ENCODE data around the gene NEAT1.
A peak's percentile ranks its signal among the peaks of the same experiment; 100 is the strongest.

The NEAT1 gene

DNA sequence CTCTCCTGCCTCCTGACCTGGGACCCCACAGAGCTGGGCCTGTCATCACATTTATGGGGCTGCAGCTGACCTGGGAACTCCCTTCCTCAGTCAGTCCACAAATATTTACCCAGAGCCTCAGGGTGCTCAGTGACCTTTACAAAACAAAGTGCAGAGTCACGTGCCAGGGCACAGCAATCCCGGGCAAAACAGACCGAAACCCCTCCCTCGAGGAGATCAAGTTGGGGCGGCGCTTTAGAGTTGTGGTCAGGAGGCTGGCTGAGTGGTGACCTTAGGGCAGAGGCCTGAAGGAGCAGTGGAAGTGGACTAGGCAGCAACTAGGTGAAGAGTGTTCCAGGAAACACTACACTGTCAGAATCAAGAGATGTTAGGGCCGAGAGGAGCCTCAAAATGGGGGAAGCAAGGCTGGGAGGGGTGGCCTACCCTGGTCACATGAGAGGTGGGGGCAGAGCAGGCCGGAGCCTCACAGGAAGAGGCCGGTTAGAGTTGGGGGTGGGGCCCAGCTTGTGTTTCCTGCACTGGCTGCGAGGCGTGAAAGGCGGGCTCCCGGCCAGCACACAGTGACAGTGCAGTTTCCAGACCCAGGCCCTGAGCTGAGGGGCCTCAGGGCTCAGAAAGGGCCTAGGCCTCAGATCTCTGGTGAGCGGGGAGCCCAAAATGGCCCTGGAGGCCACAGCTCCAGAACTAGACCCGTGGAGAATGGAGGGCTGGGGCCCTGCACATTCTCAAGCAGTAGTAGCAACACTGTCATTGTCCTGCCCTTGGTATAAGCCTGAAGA lies 3.7 kb upstream of the NEAT1 start:
- H3K9me3 Mint-ChIP-seq = no peaks in the 10 kb centered on the region
- H3K4me1 Mint-ChIP-seq = peaks cover 49% of the 10 kb centered on the region
- H3K36me3 Mint-ChIP-seq = peaks cover 19% of the 10 kb centered on the region
- peak; percentile 95 for DNase-seq
- CTCF ChIA-PET = interaction anchor here (1.5 to 10.4 kb wide), 7 partner anchors 9 to 87 kb away, joined by 3 to 146 read pairs (median 16); no protein-coding TSS in a partner anchor
- H3K27ac Mint-ChIP-seq = peak overlapping the region; percentile 97
- H3K4me3 Mint-ChIP-seq = peak overlapping the region; percentile 87
- peaks cover 20% of the 10 kb centered on the region for H3K27me3 Mint-ChIP-seq

DNA sequence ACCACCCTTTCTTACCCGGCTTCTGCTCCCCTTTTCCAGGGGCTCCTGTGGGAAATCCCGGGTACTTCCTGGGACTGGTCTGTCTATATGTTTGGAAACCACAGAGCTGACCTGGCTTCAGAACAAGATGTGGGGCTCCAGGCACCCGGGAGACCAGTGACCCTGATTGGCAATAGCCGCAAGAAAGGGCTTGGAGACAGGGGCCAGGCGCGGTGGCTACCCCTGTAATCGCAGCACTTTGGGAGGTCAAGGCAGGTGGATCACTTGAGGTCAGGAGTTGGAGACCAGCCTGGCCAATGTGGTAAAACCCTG lies 3.2 kb upstream of the NEAT1 start:
- Mint-ChIP-seq H3K27me3 (peaks cover 21% of the 10 kb centered on the region), H3K36me3 (peaks cover 24% of the 10 kb centered on the region), H3K4me3 (peak overlapping the region; percentile 87), H3K9me3 (no peaks in the 10 kb centered on the region), H3K4me1 (peaks cover 49% of the 10 kb centered on the region), H3K27ac (peak overlapping the region; percentile 97)
- DNase-seq = peak; percentile 38
- CTCF ChIA-PET = interaction anchor here (0.8 to 10.4 kb wide), 8 partner anchors 9 to 87 kb away, joined by 3 to 146 read pairs (median 20); partner anchors contain the start of gene MALAT1

DNA sequence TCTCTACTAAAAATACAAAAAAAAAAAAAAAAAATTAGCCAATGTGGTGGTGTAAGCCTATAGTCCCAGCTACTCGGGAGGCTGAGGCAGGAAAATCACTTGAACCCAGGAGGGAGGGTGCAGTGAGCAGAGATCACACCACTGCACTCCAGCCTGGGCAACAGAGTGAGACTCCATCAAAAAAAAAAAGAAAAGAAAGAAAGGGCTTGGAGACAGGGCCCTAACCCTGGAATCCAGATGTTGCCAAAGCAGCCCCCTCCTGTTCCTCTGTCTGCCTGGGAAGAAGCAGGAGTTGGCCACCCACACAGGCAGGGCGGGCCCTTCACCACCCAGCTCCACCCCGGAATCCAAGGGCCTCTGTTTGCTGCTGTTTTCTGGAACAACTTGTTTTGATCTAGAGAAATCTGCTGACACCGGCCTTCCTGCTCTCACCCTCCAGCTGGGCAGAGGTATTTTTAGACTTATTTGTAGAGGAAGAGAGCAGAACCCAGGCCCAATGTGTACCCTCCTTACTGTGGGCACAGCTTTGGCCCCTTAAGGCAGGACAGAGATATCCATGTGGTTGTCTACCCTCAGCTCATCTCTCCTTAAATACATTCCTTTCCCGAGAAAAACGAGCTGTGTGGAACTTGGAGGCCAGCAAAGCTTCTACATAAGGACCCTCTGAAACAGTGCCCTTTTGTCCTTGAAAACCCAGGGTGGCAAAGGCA lies 2.7 kb upstream of the NEAT1 start:
- no peaks in the 10 kb centered on the region for H3K9me3 Mint-ChIP-seq
- peak overlapping the region; percentile 87 for H3K4me3 Mint-ChIP-seq
- H3K4me1 Mint-ChIP-seq = peaks cover 47% of the 10 kb centered on the region
- peak; percentile 85 for DNase-seq
- H3K36me3 Mint-ChIP-seq = peaks cover 29% of the 10 kb centered on the region
- H3K27me3 Mint-ChIP-seq = peaks cover 22% of the 10 kb centered on the region
- H3K27ac Mint-ChIP-seq = peak overlapping the region; percentile 97
- CTCF ChIA-PET = interaction anchor here (0.8 to 10.4 kb wide), 9 partner anchors 8 to 86 kb away, joined by 3 to 146 read pairs (median 5); partner anchors contain the start of gene MALAT1

DNA sequence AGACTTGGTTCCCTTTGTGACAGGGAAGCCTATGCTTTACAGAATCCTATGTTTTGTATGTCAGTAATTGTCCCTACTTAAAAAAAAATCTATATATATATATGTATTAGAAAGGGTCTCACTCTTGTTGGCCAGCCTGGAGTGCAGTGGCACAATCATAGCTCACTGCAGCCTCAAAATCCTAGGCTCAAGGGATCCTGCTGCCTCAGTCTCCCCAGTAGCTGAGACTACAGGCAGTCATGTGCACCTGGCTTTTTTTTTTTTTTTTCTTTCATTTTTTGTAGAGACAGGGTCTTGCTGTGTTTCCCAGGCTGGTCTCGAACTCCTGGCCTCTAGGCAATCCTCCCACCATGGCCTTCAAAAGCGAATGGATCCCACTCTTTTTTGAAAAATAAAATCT lies 2.1 kb upstream of the NEAT1 start:
- H3K4me1 Mint-ChIP-seq = peaks cover 46% of the 10 kb centered on the region
- peaks cover 35% of the 10 kb centered on the region for H3K36me3 Mint-ChIP-seq
- peaks cover 27% of the 10 kb centered on the region for H3K27me3 Mint-ChIP-seq
- CTCF ChIA-PET = interaction anchor here (1.1 to 10.4 kb wide), 6 partner anchors 10 to 86 kb away, joined by 3 to 146 read pairs (median 44); partner anchors contain the start of gene MALAT1
- DNase-seq = peak; percentile 21
- H3K27ac Mint-ChIP-seq = peak overlapping the region; percentile 97
- no peaks in the 10 kb centered on the region for H3K9me3 Mint-ChIP-seq
- peak overlapping the region; percentile 87 for H3K4me3 Mint-ChIP-seq

DNA sequence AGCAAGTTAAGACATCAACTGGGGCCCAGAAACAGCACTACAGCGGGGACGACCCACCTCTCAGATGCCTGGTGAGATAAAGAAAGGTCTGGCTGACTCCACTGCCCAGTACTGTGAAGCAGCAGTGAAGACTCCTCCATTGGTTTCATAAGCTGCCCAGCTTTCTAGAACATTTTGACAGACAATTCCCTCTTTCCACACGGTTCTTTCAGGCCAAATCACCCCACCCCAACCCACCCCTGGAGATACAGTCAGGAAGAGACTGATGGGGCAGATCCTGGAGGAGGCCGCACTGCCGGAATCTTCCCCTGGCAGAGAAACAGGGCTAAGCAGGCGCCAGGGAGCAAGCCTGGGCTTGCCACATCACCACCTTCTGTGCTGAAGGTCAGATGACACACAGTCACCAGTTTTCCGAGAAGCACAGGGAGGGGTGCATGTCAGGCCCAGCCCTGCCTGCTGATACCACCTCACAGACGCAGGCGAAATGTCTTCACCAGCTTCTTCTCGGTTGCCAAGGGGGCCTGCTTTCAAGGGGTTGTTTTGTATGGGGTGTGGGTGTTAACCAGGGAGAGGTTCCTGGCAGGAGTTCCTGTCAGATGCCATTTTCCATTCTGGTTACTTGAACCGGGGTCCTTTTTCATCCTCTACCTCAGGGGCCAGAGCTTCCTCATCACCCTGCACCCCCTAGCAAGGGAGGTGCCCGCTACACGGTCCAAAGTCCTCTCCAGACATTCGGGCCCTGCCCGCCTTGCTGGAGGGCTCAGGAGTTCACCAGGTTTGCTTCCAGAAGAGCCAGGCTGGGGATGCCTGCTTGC lies 1.4 kb upstream of the NEAT1 start:
- peaks cover 41% of the 10 kb centered on the region for H3K4me1 Mint-ChIP-seq

DNA sequence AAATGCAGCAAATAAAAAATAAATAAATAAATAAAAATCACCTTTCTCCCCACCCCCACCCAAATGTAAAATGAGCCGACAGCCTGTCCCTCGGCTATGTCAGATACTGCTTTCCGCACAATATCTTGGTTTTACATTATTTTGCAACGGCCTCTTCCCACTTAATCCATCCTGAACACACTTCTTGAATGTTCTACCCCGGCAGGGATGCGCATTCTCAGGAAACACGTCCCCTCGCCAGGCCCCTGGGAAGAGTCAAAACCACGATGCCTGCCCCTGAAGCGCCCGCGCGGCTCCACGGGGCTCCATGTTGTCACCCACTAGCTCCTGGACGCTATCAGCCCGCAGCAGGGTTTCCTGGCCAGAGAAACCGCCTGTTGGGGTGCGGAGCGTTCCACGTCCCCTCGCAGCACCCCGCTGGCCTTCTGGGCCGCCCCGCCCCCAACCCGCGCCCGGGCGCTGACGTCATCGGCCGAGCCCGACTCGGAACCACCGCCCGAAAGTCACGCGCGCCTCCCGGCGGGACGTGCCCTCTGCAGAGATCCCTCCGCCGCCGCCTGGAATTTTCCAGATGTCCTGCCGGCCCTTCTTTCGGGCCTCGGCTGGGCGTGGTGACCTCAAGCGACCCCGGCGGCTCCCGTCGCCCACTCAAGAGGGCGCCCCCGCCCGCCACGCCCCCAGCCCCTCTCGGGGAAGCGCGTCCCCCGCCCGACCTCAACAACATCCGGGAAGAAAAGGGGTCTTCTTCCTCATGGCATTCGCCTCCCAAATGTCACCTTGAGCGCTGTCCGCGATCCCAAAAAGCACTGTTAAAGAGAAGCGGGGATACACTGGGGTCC lies 585 bp upstream of the NEAT1 start:
- CTCF ChIA-PET = interaction anchor here (1.0 to 10.4 kb wide), 5 partner anchors 47 to 84 kb away, joined by 3 to 146 read pairs (median 53); partner anchors contain the start of gene MALAT1
- peaks cover 40% of the 10 kb centered on the region for H3K4me1 Mint-ChIP-seq
- peaks cover 50% of the 10 kb centered on the region for H3K36me3 Mint-ChIP-seq
- H3K9me3 Mint-ChIP-seq = no peaks in the 10 kb centered on the region
- peak overlapping the region; percentile 97 for H3K27ac Mint-ChIP-seq
- peak; percentile 96 for DNase-seq
- peaks cover 27% of the 10 kb centered on the region for H3K27me3 Mint-ChIP-seq
- peak overlapping the region; percentile 87 for H3K4me3 Mint-ChIP-seq

More for the DNA sequence above, 1.4 kb upstream of the NEAT1 start:
- H3K27me3 Mint-ChIP-seq = peaks cover 27% of the 10 kb centered on the region
- H3K9me3 Mint-ChIP-seq = no peaks in the 10 kb centered on the region
- peaks cover 42% of the 10 kb centered on the region for H3K36me3 Mint-ChIP-seq
- H3K4me3 Mint-ChIP-seq = peak overlapping the region; percentile 87
- H3K27ac Mint-ChIP-seq = peak overlapping the region; percentile 97
- peak; percentile 95 for DNase-seq
- CTCF ChIA-PET = interaction anchor here (1.6 to 10.4 kb wide), 4 partner anchors 12 to 85 kb away, joined by 5 to 146 read pairs (median 99); partner anchors contain the start of gene MALAT1

DNA sequence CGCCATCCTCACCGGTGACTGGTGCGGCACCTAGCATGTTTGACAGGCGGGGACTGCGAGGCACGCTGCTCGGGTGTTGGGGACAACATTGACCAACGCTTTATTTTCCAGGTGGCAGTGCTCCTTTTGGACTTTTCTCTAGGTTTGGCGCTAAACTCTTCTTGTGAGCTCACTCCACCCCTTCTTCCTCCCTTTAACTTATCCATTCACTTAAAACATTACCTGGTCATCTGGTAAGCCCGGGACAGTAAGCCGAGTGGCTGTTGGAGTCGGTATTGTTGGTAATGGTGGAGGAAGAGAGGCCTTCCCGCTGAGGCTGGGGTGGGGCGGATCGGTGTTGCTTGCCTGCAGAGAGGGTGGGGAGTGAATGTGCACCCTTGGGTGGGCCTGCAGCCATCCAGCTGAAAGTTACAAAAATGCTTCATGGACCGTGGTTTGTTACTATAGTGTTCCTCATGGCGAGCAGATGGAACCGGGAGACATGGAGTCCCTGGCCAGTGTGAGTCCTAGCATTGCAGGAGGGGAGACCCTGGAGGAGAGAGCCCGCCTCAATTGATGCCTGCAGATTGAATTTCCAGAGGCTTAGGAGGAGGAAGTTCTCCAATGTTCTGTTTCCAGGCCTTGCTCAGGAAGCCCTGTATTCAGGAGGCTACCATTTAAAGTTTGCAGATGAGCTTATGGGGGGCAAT lies 1.1 kb downstream of the NEAT1 start:
- Mint-ChIP-seq H3K27ac (peak overlapping the region; percentile 97), H3K4me3 (peak overlapping the region; percentile 87), H3K4me1 (peaks cover 43% of the 10 kb centered on the region), H3K27me3 (peaks cover 27% of the 10 kb centered on the region), H3K9me3 (no peaks in the 10 kb centered on the region), H3K36me3 (peaks cover 64% of the 10 kb centered on the region)
- peak; percentile 59 for DNase-seq
- CTCF ChIA-PET = interaction anchor here (2.1 to 6.3 kb wide), 2 partner anchors 75 to 81 kb away, joined by 7 to 53 read pairs; partner anchors contain the start of gene MALAT1

DNA sequence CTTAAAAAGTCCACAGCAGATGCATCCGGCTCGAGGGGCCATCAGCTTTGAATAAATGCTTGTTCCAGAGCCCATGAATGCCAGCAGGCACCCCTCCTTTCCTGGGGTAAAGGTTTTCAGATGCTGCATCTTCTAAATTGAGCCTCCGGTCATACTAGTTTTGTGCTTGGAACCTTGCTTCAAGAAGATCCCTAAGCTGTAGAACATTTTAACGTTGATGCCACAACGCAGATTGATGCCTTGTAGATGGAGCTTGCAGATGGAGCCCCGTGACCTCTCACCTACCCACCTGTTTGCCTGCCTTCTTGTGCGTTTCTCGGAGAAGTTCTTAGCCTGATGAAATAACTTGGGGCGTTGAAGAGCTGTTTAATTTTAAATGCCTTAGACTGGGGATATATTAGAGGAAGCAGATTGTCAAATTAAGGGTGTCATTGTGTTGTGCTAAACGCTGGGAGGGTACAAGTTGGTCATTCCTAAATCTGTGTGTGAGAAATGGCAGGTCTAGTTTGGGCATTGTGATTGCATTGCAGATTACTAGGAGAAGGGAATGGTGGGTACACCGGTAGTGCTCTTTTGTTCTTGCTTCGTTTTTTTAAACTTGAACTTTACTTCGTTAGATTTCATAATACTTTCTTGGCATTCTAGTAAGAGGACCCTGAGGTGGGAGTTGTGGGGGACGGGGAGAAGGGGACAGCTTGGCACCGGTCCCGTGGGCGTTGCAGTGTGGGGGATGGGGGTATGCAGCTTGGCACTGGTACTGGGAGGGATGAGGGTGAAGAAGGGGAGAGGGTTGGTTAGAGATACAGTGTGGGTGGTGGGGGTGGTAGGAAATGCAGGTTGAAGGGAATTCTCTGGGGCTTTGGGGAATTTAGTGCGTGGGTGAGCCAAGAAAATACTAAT lies 1.9 kb downstream of the NEAT1 start:
- CTCF ChIA-PET = interaction anchor here (1.1 to 6.3 kb wide), 3 partner anchors 52 to 80 kb away, joined by 3 to 53 read pairs (median 7); partner anchors contain the start of gene MALAT1
- peaks cover 66% of the 10 kb centered on the region for H3K36me3 Mint-ChIP-seq
- no peaks in the 10 kb centered on the region for H3K9me3 Mint-ChIP-seq

DNA sequence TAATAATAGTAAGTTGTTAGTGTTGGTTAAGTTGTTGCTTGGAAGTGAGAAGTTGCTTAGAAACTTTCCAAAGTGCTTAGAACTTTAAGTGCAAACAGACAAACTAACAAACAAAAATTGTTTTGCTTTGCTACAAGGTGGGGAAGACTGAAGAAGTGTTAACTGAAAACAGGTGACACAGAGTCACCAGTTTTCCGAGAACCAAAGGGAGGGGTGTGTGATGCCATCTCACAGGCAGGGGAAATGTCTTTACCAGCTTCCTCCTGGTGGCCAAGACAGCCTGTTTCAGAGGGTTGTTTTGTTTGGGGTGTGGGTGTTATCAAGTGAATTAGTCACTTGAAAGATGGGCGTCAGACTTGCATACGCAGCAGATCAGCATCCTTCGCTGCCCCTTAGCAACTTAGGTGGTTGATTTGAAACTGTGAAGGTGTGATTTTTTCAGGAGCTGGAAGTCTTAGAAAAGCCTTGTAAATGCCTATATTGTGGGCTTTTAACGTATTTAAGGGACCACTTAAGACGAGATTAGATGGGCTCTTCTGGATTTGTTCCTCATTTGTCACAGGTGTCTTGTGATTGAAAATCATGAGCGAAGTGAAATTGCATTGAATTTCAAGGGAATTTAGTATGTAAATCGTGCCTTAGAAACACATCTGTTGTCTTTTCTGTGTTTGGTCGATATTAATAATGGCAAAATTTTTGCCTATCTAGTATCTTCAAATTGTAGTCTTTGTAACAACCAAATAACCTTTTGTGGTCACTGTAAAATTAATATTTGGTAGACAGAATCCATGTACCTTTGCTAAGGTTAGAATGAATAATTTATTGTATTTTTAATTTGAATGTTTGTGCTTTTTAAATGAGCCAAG lies 2.7 kb downstream of the NEAT1 start:
- Mint-ChIP-seq H3K27ac (peak overlapping the region; percentile 97), H3K36me3 (peaks cover 71% of the 10 kb centered on the region), H3K9me3 (no peaks in the 10 kb centered on the region), H3K4me3 (peak overlapping the region; percentile 87), H3K4me1 (peaks cover 47% of the 10 kb centered on the region), H3K27me3 (peaks cover 27% of the 10 kb centered on the region)
- CTCF ChIA-PET = interaction anchor here (1.1 to 6.3 kb wide), 2 partner anchors 51 to 73 kb away, joined by 3 to 53 read pairs; partner anchors contain the start of gene MALAT1
- peak; percentile 88 for DNase-seq

More for the DNA sequence above, 1.9 kb downstream of the NEAT1 start:
- H3K27me3 Mint-ChIP-seq = peaks cover 27% of the 10 kb centered on the region
- peak; percentile 75 for DNase-seq
- H3K27ac Mint-ChIP-seq = peak overlapping the region; percentile 97
- H3K4me1 Mint-ChIP-seq = peaks cover 45% of the 10 kb centered on the region
- H3K4me3 Mint-ChIP-seq = peak overlapping the region; percentile 87

DNA sequence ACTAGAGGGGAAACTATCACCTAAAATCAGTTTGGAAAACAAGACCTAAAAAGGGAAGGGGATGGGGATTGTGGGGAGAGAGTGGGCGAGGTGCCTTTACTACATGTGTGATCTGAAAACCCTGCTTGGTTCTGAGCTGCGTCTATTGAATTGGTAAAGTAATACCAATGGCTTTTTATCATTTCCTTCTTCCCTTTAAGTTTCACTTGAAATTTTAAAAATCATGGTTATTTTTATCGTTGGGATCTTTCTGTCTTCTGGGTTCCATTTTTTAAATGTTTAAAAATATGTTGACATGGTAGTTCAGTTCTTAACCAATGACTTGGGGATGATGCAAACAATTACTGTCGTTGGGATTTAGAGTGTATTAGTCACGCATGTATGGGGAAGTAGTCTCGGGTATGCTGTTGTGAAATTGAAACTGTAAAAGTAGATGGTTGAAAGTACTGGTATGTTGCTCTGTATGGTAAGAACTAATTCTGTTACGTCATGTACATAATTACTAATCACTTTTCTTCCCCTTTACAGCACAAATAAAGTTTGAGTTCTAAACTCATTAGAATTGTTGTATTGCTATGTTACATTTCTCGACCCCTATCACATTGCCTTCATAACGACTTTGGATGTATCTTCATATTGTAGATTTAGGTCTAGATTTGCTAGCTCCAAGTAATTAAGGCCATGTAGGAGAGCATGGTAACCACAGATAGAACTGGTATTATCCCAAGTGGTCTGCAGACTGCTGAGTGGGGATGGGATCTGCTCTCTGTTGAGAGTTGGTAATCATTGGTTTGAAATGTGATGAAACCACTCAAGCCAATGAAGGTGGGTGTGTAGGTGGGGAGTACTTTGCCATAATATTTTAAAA lies 3.6 kb downstream of the NEAT1 start:
- DNase-seq = no peak
- Mint-ChIP-seq H3K4me3 (peak overlapping the region; percentile 87), H3K4me1 (peaks cover 50% of the 10 kb centered on the region), H3K27ac (peak overlapping the region; percentile 97), H3K36me3 (peaks cover 76% of the 10 kb centered on the region), H3K9me3 (no peaks in the 10 kb centered on the region), H3K27me3 (peaks cover 27% of the 10 kb centered on the region)
- CTCF ChIA-PET = no interaction called here

Measured in activated naive CD4-positive, alpha-beta T cell treated with anti-CD3 and anti-CD28 coated beads, Interleukin-2, amount 10 ng/mL, durations not matched to agents 7 days and 5 days (primary cell).